PC-9 (cell line): ENCODE data around the gene CRELD2.

Experiments
- EZH2 ChIP-seq: fragments of 200-600 bp; sonication (generic); IDR thresholded peaks from 2 replicates; pipeline ENCODE4 v1.8.0; 2017; ENCODE audit warnings: antibody characterized with exemption, low read depth
- TF ChIP-seq, protein P1 (sequence below): fragments of 200-600 bp; sonication (generic); conservative IDR thresholded peaks from 2 replicates; pipeline ENCODE4 v1.6.1; 2017; ENCODE audit warnings: mixed run types, antibody characterized with exemption, mild to moderate bottlenecking, moderate library complexity

DNA sequence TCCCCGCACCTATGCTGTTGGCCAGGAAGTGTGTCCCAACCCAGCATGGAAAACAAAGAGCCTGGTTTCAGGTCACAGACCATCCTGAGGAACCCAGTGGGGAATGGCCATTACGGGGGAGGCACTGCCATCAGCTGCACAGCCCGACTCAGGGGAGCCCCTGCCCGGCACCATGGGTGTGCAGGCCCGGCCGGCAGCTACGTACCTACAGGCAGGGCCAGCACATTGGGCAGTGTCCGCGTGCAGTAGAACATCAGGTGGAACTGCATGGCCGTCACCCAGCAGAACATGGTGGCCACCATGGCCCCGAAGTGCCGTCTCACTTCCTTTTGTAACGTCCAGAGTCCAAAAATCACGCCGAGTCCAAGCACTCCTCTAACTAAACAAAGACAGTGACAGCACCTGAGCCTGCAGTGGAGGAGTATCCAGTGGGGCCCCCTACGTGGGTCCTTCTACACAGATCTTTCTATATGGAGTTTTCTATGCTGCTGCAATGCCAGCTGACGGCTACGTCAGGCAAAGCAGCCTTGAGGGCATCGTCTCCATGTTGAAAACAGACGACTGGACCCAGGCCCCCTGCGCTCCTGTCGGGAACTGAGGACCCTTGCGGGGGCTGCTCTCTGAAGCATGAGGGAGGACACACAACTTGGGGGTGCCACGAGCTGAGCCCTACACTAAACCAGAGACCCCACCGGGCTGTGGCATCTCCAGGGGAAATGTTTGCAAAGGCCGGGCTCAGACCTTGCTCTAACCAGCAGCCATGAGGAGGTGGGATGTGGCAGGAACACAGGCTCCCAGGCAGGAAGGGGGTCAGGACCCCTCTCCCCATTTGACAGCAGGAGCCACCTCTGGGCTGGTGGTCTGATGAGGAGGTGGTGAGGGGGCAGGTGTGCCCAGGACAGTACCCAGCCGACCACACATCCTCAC, 7.9 kb upstream of the CRELD2 start:
- TF ChIP-seq, protein P1, sequence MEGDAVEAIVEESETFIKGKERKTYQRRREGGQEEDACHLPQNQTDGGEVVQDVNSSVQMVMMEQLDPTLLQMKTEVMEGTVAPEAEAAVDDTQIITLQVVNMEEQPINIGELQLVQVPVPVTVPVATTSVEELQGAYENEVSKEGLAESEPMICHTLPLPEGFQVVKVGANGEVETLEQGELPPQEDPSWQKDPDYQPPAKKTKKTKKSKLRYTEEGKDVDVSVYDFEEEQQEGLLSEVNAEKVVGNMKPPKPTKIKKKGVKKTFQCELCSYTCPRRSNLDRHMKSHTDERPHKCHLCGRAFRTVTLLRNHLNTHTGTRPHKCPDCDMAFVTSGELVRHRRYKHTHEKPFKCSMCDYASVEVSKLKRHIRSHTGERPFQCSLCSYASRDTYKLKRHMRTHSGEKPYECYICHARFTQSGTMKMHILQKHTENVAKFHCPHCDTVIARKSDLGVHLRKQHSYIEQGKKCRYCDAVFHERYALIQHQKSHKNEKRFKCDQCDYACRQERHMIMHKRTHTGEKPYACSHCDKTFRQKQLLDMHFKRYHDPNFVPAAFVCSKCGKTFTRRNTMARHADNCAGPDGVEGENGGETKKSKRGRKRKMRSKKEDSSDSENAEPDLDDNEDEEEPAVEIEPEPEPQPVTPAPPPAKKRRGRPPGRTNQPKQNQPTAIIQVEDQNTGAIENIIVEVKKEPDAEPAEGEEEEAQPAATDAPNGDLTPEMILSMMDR, result no peak
- TF ChIP-seq EZH2, result no peak
